ENCODE measurements around the gene ZBTB7C. TPM values are rescaled to one million over a fixed set of nuclear protein-coding genes. Genes with fewer than 3 reads are reported as not detected.
A peak's percentile ranks its signal among the peaks of the same experiment; 100 is the strongest.

ZBTB7C gene
- total RNA-seq, 3 donors from 2014 or later, result 5.6 to 26.5 (median 6.1) TPM

- Histone ChIP-seq H3K9me3 (no peaks in the 10 kb centered on the region), H3K27me3 (no peaks in the 10 kb centered on the region), H3K4me1 (peaks cover 0 to 6% of the 10 kb centered on the region in 2 donors), H3K4me3 (no peak overlapping the region), H3K27ac (no peak overlapping the region), H3K36me3 (no peaks in the 10 kb centered on the region)
- intact Hi-C loops (cut with DNase I; ENCODE audit: low total_unique reads), result no loop called here
- TF ChIP-seq POLR2AphosphoS5 (IDR thresholded peaks at IDR 0.05), result no peak
- no peak for TF ChIP-seq POLR2A (IDR thresholded peaks at IDR 0.05)
- TF ChIP-seq CTCF (IDR thresholded peaks at IDR 0.05), result no peak
- no peak for DNase-seq (ENCODE audit: low spot score in 2 of 2)
Observed at GRCh38 chr18:48376406-48376805, 32.8 kb downstream of the ZBTB7C start.

GRCh38 chr18:48375150-48375800, 33.9 kb downstream of the ZBTB7C start:
- intact Hi-C loops (cut with DNase I; ENCODE audit: low total_unique reads), result no loop called here
- no peaks in the 10 kb centered on the region for H3K9me3 ChIP-seq

DNA sequence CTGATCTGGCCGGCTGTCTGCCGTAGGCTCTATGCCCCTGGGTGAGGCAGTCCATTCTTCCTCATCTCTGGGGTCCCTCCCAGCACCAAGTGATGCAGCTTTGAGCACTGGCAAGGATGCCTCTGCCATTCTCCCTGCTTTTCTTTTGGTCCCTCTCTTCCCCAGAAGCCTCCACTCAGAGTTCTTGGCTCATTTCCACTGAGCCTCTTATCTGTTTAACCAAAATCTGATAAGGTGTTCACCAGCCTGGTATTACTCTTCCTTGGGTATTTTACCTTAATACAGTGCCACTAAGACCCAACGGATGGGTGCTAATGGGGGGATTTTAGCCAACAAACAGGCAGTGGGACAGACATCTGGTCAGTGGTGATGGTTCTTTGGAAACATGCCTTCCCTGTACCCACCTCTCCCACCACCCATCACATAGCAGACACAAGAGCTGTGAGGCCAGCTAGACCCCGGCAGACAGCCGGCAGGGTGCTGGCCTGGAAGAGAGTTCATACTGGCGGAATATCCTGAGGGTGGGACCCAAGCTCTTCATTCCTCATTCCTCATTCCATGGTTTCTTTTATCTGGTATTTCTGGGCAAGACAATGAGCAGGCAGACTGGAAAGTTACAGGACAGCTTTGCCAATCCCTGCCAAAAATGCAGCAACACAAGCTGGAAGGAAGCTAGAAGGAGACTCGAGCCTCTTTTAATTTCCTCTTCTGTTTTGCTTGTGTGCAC, 34.6 kb downstream of the ZBTB7C start:
- Histone ChIP-seq H3K36me3 (no peaks in the 10 kb centered on the region), H3K27ac (peak overlapping the region; percentile 66 to 82), H3K4me1 (peaks cover 0 to 6% of the 10 kb centered on the region in 2 donors), H3K4me3 (peak overlapping the region; percentile 1 to 48 (median 5)), H3K9me3 (no peaks in the 10 kb centered on the region), H3K27me3 (no peaks in the 10 kb centered on the region)
- DNase-seq (ENCODE audit: low spot score in 2 of 2), result no peak
- TF ChIP-seq POLR2A (IDR thresholded peaks at IDR 0.05) (no peak), POLR2AphosphoS5 (IDR thresholded peaks at IDR 0.05) (no peak), CTCF (IDR thresholded peaks at IDR 0.05) (no peak)
- intact Hi-C loops (cut with DNase I; ENCODE audit: low total_unique reads), result no loop called here

More at GRCh38 chr18:48375150-48375800, 33.9 kb downstream of the ZBTB7C start:
- Histone ChIP-seq H3K36me3 (no peaks in the 10 kb centered on the region), H3K4me3 (peak overlapping the region; percentile 1 to 48 (median 5)), H3K27me3 (no peaks in the 10 kb centered on the region), H3K4me1 (peaks cover 0 to 6% of the 10 kb centered on the region in 2 donors), H3K27ac (peak overlapping the region; percentile 66 to 82)
- DNase-seq (ENCODE audit: low spot score in 2 of 2), result no peak
- no peak for TF ChIP-seq POLR2AphosphoS5 (IDR thresholded peaks at IDR 0.05)
- no peak for TF ChIP-seq CTCF (IDR thresholded peaks at IDR 0.05)
- no peak for TF ChIP-seq POLR2A (IDR thresholded peaks at IDR 0.05)

DNA sequence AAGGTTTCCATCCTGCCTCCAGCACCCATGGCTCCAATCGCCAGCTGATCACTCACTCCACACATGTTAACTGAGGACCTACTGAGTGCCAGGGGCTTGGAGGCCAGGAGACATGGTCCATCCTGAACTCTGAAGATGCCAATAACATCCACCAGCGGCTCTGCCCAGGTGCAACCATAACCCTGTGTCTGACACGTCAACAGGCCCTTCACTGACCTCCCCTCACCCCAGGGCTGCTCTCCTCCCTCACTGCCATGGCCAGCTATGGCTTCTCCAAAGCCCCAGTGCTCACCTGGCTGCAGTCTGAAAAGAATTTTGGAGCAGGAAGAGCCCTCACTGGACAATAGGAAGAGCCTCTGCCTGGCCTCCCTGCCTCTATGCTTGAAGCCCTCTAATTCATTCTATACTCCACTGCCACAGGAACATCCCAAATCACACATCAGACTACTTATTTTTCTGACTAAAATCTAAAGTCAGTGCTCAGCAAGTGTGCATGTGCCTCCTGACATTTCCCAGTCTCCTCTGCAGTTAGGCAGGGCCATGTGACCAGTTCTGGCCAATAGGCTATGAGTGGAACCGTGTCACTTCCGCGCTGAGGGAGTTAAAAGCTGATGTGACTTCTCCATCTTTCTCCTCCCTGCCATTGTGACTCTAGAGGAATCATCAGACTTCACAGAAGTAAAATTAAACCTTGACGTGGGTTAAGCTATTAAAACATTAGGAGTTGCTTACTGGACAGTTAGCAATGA, 37.2 kb downstream of the ZBTB7C start:
- Histone ChIP-seq H3K27me3 (no peaks in the 10 kb centered on the region), H3K4me3 (no peak overlapping the region), H3K27ac (peak overlapping the region; percentile 59 to 71), H3K9me3 (no peaks in the 10 kb centered on the region), H3K36me3 (no peaks in the 10 kb centered on the region), H3K4me1 (peaks cover 0 to 6% of the 10 kb centered on the region in 2 donors)
- DNase-seq (ENCODE audit: low spot score in 2 of 2), result no peak
- TF ChIP-seq POLR2A (IDR thresholded peaks at IDR 0.05), result no peak
- TF ChIP-seq CTCF (IDR thresholded peaks at IDR 0.05), result no peak
- intact Hi-C loops (cut with DNase I; ENCODE audit: low total_unique reads), result no loop called here
